Brain microvascular endothelial cell (primary cell): Measurements from ENCODE around the gene ASS1.

Experiments
- DNase-seq: peaks from one replicate; pipeline ENCODE4 v3.0.0-alpha.2; 2020
- H3K27ac ChIP-seq: fragments of 250-450 bp; sonication (Bioruptor Pico); 2 replicates; pipeline ENCODE4 v1.5.1; 2020; ENCODE audit warnings: mild to moderate bottlenecking, moderate library complexity
- H3K27me3 ChIP-seq: fragments of 250-450 bp; sonication (Bioruptor Pico); replicated peaks from 2 replicates; pipeline ENCODE4 v1.5.1; 2020; ENCODE audit warnings: mild to moderate bottlenecking
- H3K36me3 ChIP-seq: fragments of 250-450 bp; sonication (Bioruptor Pico); replicated peaks from 2 replicates; pipeline ENCODE4 v1.5.1; 2020; ENCODE audit warnings: mild to moderate bottlenecking
- H3K4me3 ChIP-seq: 2 replicates; pipeline ENCODE4 v1.5.1; 2011; ENCODE audit warnings: low read depth, mild to moderate bottlenecking, control low read depth, low read length, moderate library complexity
- CTCF ChIP-seq: IDR thresholded peaks from 2 replicates; pipeline ENCODE4 v1.5.1; 2011; ENCODE audit warnings: low read depth, mild to moderate bottlenecking, moderate library complexity, low read length, control low read depth, inconsistent platforms; ENCODE audit errors: missing control alignments
- in situ Hi-C: cut with HindIII; loops from 2 replicates; pipeline ENCODE4 v1.10.0; 2017; ENCODE audit warnings: low sequenced_read_pairs, low pct_ligation_motif_present

The ASS1 gene

GRCh38 chr9:130535818-130536521, 91.2 kb downstream of the ASS1 start:
- Histone ChIP-seq H3K27me3 (no peaks in the 10 kb centered on the region), H3K27ac (no peak overlapping the region), H3K36me3 (no peaks in the 10 kb centered on the region), H3K4me3 (peak overlapping the region; percentile 5)
- DNase-seq, result peak; percentile 28
- no peak for TF ChIP-seq CTCF
- in situ Hi-C loops, result no loop called here

- no peak overlapping the region for H3K4me3 ChIP-seq
- H3K36me3 ChIP-seq, result no peaks in the 10 kb centered on the region
- H3K27ac ChIP-seq, result no peak overlapping the region
- no peaks in the 10 kb centered on the region for H3K27me3 ChIP-seq
- DNase-seq, result no peak
- in situ Hi-C loops, result no loop called here
- no peak for TF ChIP-seq CTCF
Observed at GRCh38 chr9:130536701-130537107, 91.9 kb downstream of the ASS1 start.

GRCh38 chr9:130537346-130538050, 92.7 kb downstream of the ASS1 start:
- no peak overlapping the region for H3K4me3 ChIP-seq
- no peak overlapping the region for H3K27ac ChIP-seq
- no peak for TF ChIP-seq CTCF
- DNase-seq, result no peak
- no peaks in the 10 kb centered on the region for H3K27me3 ChIP-seq
- in situ Hi-C loops, result no loop called here
- H3K36me3 ChIP-seq, result no peaks in the 10 kb centered on the region

- Histone ChIP-seq H3K4me3 (no peak overlapping the region), H3K27me3 (no peaks in the 10 kb centered on the region), H3K27ac (no peak overlapping the region), H3K36me3 (no peaks in the 10 kb centered on the region)
- in situ Hi-C loops, result no loop called here
- DNase-seq, result peak; percentile 68
- no peak for TF ChIP-seq CTCF
Observed at GRCh38 chr9:130539420-130540223, 94.9 kb downstream of the ASS1 start.

- DNase-seq, result no peak
- in situ Hi-C loops, result no loop called here
- H3K27ac ChIP-seq, result no peak overlapping the region
- H3K27me3 ChIP-seq, result no peaks in the 10 kb centered on the region
- H3K36me3 ChIP-seq, result no peaks in the 10 kb centered on the region
- no peak for TF ChIP-seq CTCF
- H3K4me3 ChIP-seq, result no peak overlapping the region
Observed at GRCh38 chr9:130541533-130541932, 96.8 kb downstream of the ASS1 start.
